Neural progenitor cell (in vitro differentiated cells): Measurements from ENCODE around the gene GPR37L1. TPM values are rescaled to one million over a fixed set of nuclear protein-coding genes. Genes with fewer than 3 reads are reported as not detected.

Experiments used
- DNase-seq: peaks from one replicate; pipeline ENCODE4 v3.0.0-alpha.2; 2016; ENCODE audit warnings: low spot score
- H2AFZ ChIP-seq: fragments of 200-600 bp; sonication (generic); replicated peaks from 2 replicates; pipeline ENCODE4 v1.6.1; 2016; ENCODE audit warnings: antibody characterized with exemption
- H3F3A ChIP-seq: fragments of 200-600 bp; sonication (generic); 2 replicates; pipeline ENCODE4 v1.6.1; 2016; ENCODE audit warnings: antibody characterized with exemption, low read depth
- H3K27ac ChIP-seq: fragments of 200-600 bp; sonication (generic); 2 replicates; pipeline ENCODE4 v1.5.1; 2016; ENCODE audit warnings: mild to moderate bottlenecking
- H3K27me3 ChIP-seq: fragments of 200-600 bp; sonication (generic); 2 replicates; pipeline ENCODE4 v1.6.1; 2016; ENCODE audit warnings: mild to moderate bottlenecking, moderate library complexity
- H3K36me3 ChIP-seq: fragments of 200-600 bp; sonication (generic); 2 replicates; pipeline ENCODE4 v1.5.1; 2016
- H3K4me1 ChIP-seq: fragments of 200-600 bp; sonication (generic); 2 replicates; pipeline ENCODE4 v1.6.1; 2016; ENCODE audit warnings: mixed run types
- H3K4me2 ChIP-seq: fragments of 200-600 bp; sonication (generic); 2 replicates; pipeline ENCODE4 v1.6.1; 2016
- H3K4me3 ChIP-seq: fragments of 200-600 bp; sonication (generic); 2 replicates; pipeline ENCODE4 v1.5.1; 2016
- H3K79me2 ChIP-seq: fragments of 200-600 bp; sonication (generic); 2 replicates; pipeline ENCODE4 v1.6.1; 2016; ENCODE audit warnings: low read depth
- H3K9ac ChIP-seq: fragments of 200-600 bp; sonication (generic); 2 replicates; pipeline ENCODE4 v1.6.1; 2016
- H3K9me3 ChIP-seq: fragments of 200-600 bp; sonication (generic); 2 replicates; pipeline ENCODE4 v1.5.1; 2016; ENCODE audit warnings: low read depth
- H4K20me1 ChIP-seq: fragments of 200-600 bp; sonication (generic); 2 replicates; pipeline ENCODE4 v1.6.1; 2016; ENCODE audit warnings: low read depth
- H3K27ac Mint-ChIP-seq: 3 replicates; pipeline ENCODE4 v1.8.0; 2021; ENCODE audit warnings: mixed read lengths
- H3K27me3 Mint-ChIP-seq: 2 replicates; pipeline ENCODE4 v1.8.0; 2022; ENCODE audit warnings: low read depth, mild to moderate bottlenecking, inconsistent platforms, moderate library complexity, mixed read lengths; ENCODE audit not compliant: insufficient read depth
- H3K36me3 Mint-ChIP-seq: 3 replicates; pipeline ENCODE4 v1.8.0; 2021; ENCODE audit warnings: mixed read lengths
- H3K4me1 Mint-ChIP-seq: 3 replicates; pipeline ENCODE4 v1.8.0; 2021; ENCODE audit warnings: mixed read lengths
- H3K4me3 Mint-ChIP-seq: 3 replicates; pipeline ENCODE4 v1.8.0; 2021; ENCODE audit warnings: mild to moderate bottlenecking, moderate library complexity, mixed read lengths
- H3K9me3 Mint-ChIP-seq: 3 replicates; pipeline ENCODE4 v1.8.0; 2020; ENCODE audit warnings: mixed read lengths
- EZH2 ChIP-seq: fragments of 200-600 bp; sonication (generic); IDR thresholded peaks from 2 replicates; pipeline ENCODE4 v1.6.1; 2017; ENCODE audit warnings: antibody characterized with exemption, mild to moderate bottlenecking, moderate library complexity
- EZH2phosphoT487 ChIP-seq: fragments of 200-600 bp; sonication (generic); IDR thresholded peaks from 2 replicates; pipeline ENCODE4 v1.6.1; 2017; ENCODE audit warnings: antibody characterized with exemption
- total RNA-seq: library from RNA; depleted of rRNA; stranded (reverse); fragments of >200 nt; gene quantifications from 2 replicates; pipeline ENCODE4 v1.2.3, GENCODE V29; 2015; ENCODE audit warnings: low replicate concordance
- TF ChIP-seq, protein P1 (sequence below): fragments of 200-600 bp; sonication (generic); IDR thresholded peaks from 2 replicates; pipeline ENCODE4 v1.5.1; 2017; ENCODE audit warnings: antibody characterized with exemption, mild to moderate bottlenecking

Gene GPR37L1
- total RNA-seq, 1 donor from 2014 or later, result not detected

DNA sequence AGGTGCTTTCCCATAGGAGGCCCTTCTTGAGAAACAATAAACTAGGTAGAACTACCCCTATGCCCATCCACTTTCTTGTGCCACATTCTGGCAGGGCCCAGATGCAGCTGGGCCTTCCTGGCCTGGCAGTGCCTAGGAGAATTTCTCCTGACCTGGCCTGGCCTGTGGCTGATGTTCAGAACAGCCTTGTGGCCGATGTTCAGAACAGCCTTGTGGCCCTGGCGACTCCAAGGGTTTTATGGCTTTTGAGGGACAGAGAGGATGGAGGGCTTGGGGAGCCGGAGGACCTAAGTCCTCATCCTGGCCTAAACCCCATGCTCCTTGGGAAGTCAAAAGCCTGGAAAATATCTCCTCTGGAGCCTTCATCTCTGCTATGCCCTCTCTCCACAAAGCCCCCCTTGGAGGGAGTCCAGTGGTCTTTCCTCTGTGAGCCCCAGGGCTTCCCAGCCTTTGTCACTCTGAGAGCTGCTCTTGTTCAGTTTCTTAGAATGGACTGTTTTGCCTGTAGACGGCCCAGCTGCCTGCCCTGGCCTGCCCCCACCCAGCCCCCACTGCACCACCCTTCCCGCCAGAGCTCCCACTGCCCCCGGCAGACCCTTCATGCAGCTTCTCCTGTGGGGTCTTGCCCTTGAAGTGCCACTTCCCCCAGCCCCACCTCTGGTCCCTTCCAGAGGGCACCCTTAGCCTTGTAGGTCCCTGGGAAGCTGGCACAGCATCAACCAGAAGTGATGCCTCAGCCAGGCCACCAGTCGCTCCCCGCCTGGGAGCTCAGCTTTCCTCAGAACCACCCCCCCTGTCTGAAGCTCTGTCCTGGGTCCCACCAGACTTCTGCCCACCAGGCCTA is 7.0 kb downstream of the GPR37L1 start:
- Histone ChIP-seq H3K9ac (no peak overlapping the region), H3K4me3 (no peak overlapping the region), H3K4me2 (no peak overlapping the region), H3K79me2 (no peaks in the 10 kb centered on the region), H3K4me1 (no peaks in the 10 kb centered on the region), H3K9me3 (no peaks in the 10 kb centered on the region), H3K27ac (no peak overlapping the region), H3F3A (peaks cover 8% of the 10 kb centered on the region), H3K27me3 (no peaks in the 10 kb centered on the region), H2AFZ (no peak overlapping the region), H3K36me3 (no peaks in the 10 kb centered on the region), H4K20me1 (no peaks in the 10 kb centered on the region)
- Mint-ChIP-seq H3K36me3 (no peaks in the 10 kb centered on the region), H3K4me1 (peaks cover 12% of the 10 kb centered on the region), H3K27me3 (peaks cover 9% of the 10 kb centered on the region), H3K9me3 (no peaks in the 10 kb centered on the region), H3K4me3 (no peak overlapping the region), H3K27ac (no peak overlapping the region)
- TF ChIP-seq EZH2, result no peak
- TF ChIP-seq, protein P1, sequence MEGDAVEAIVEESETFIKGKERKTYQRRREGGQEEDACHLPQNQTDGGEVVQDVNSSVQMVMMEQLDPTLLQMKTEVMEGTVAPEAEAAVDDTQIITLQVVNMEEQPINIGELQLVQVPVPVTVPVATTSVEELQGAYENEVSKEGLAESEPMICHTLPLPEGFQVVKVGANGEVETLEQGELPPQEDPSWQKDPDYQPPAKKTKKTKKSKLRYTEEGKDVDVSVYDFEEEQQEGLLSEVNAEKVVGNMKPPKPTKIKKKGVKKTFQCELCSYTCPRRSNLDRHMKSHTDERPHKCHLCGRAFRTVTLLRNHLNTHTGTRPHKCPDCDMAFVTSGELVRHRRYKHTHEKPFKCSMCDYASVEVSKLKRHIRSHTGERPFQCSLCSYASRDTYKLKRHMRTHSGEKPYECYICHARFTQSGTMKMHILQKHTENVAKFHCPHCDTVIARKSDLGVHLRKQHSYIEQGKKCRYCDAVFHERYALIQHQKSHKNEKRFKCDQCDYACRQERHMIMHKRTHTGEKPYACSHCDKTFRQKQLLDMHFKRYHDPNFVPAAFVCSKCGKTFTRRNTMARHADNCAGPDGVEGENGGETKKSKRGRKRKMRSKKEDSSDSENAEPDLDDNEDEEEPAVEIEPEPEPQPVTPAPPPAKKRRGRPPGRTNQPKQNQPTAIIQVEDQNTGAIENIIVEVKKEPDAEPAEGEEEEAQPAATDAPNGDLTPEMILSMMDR, result no peak
- DNase-seq, result no peak

GRCh38 chr1:202130297-202130721 is 7.6 kb downstream of the GPR37L1 start:
- Mint-ChIP-seq H3K27ac (no peak overlapping the region), H3K36me3 (no peaks in the 10 kb centered on the region), H3K27me3 (peaks cover 9% of the 10 kb centered on the region), H3K4me3 (no peak overlapping the region), H3K4me1 (peaks cover 12% of the 10 kb centered on the region), H3K9me3 (no peaks in the 10 kb centered on the region)
- H3K4me2 ChIP-seq, result no peak overlapping the region
- H3K79me2 ChIP-seq, result no peaks in the 10 kb centered on the region
- DNase-seq, result peak; percentile 16
- H3K27me3 ChIP-seq, result no peaks in the 10 kb centered on the region
- no peak overlapping the region for H3K4me3 ChIP-seq
- peaks cover 9% of the 10 kb centered on the region for H3F3A ChIP-seq
- H3K9ac ChIP-seq, result no peak overlapping the region
- H3K27ac ChIP-seq, result no peak overlapping the region
- TF ChIP-seq EZH2, result no peak
- TF ChIP-seq, protein P1, result no peak
- no peaks in the 10 kb centered on the region for H3K9me3 ChIP-seq
- H3K4me1 ChIP-seq, result no peaks in the 10 kb centered on the region
- no peaks in the 10 kb centered on the region for H3K36me3 ChIP-seq
- no peak overlapping the region for H2AFZ ChIP-seq
- peaks cover under 1% of the 10 kb centered on the region for H4K20me1 ChIP-seq

DNA sequence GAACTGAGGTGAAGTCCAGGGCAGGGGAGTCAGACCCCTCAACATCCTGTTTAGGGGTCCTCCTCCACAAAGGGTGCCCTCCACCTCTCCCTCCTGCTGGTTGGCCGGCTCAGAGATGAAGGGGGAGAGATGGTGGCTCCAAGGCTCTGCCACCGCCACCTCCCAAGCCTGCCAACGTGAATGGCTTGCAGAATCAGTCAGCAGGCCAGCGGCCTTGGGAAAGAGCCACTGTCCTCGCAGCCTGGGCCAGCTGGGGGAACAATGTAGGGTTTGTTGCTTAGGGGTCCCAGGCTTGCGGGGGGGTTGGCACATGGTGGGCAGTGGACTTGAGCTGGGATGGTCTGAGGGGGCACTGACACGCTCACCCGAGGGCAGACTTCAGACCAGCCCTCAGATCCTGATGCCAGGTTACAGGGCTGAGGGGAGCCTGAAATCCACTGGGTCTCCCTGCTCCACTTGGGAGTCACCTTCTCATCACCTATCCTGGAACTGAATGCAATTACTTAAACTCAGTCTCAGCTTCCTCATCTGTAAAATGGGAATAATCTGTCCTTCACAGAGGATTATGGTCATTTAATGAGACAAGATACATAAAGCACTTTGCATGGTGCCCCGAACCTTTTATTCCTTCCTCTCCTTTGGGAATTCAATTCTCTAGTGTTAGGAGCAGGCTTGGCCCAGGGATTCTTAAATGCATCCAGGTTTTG is 8.3 kb downstream of the GPR37L1 start:
- peaks cover 5% of the 10 kb centered on the region for H4K20me1 ChIP-seq
- no peak overlapping the region for H3K27ac ChIP-seq
- H3K27ac Mint-ChIP-seq, result no peak overlapping the region
- no peaks in the 10 kb centered on the region for H3K9me3 Mint-ChIP-seq
- no peaks in the 10 kb centered on the region for H3K4me1 ChIP-seq
- H3K27me3 ChIP-seq, result no peaks in the 10 kb centered on the region
- H3K4me3 Mint-ChIP-seq, result no peak overlapping the region
- TF ChIP-seq, protein P1, result no peak
- TF ChIP-seq EZH2 (no peak), EZH2phosphoT487 (no peak)
- peaks cover 12% of the 10 kb centered on the region for H3K4me1 Mint-ChIP-seq
- H3K36me3 Mint-ChIP-seq, result no peaks in the 10 kb centered on the region
- peaks cover 7% of the 10 kb centered on the region for H3K27me3 Mint-ChIP-seq
- H3K4me3 ChIP-seq, result no peak overlapping the region
- no peaks in the 10 kb centered on the region for H3K36me3 ChIP-seq
- no peaks in the 10 kb centered on the region for H3K9me3 ChIP-seq
- no peak overlapping the region for H3K9ac ChIP-seq
- no peaks in the 10 kb centered on the region for H3K79me2 ChIP-seq
- no peak overlapping the region for H3K4me2 ChIP-seq
- no peak overlapping the region for H2AFZ ChIP-seq
- DNase-seq, result no peak
- H3F3A ChIP-seq, result peaks cover 15% of the 10 kb centered on the region
